H9 (cell line): ENCODE results near the gene ZNF609. TPM values are rescaled to one million over a fixed set of nuclear protein-coding genes. Genes with fewer than 3 reads are reported as not detected.

Experiments used
- DNase-seq: peaks from one replicate; pipeline ENCODE4 v3.0.0-alpha.2; 2017
- H2AFZ ChIP-seq: one replicate; pipeline ENCODE4 v1.6.1; 2013; ENCODE audit warnings: mild to moderate bottlenecking, low read length, control low read depth, moderate library complexity
- H2AK5ac ChIP-seq: 2 replicates; pipeline ENCODE4 v1.6.1; 2013; ENCODE audit warnings: low read length, control low read depth, mixed read lengths; ENCODE audit not compliant: insufficient read length
- H2BK120ac ChIP-seq: one replicate; pipeline ENCODE4 v1.6.1; 2013; ENCODE audit warnings: low read depth, mild to moderate bottlenecking, low read length, control low read depth, inconsistent platforms; ENCODE audit not compliant: poor library complexity, severe bottlenecking
- H2BK12ac ChIP-seq: 2 replicates; pipeline ENCODE4 v1.6.1; 2013; ENCODE audit warnings: low read length, control low read depth, mixed read lengths, low read depth; ENCODE audit not compliant: insufficient read length
- H2BK15ac ChIP-seq: 2 replicates; pipeline ENCODE4 v1.6.1; 2013; ENCODE audit warnings: low read depth, low read length, control low read depth
- H2BK20ac ChIP-seq: one replicate; pipeline ENCODE4 v1.6.1; 2013; ENCODE audit warnings: low read depth, mild to moderate bottlenecking, low read length, control low read depth, inconsistent platforms; ENCODE audit not compliant: poor library complexity, severe bottlenecking
- H2BK5ac ChIP-seq: 2 replicates; pipeline ENCODE4 v1.6.1; 2013; ENCODE audit warnings: low read length, control low read depth, mixed read lengths; ENCODE audit not compliant: insufficient read length
- H3K14ac ChIP-seq: 2 replicates; pipeline ENCODE4 v1.6.1; 2013; ENCODE audit warnings: low read length, control low read depth; ENCODE audit not compliant: insufficient read depth
- H3K18ac ChIP-seq: 2 replicates; pipeline ENCODE4 v1.6.1; 2013; ENCODE audit warnings: low read depth, mild to moderate bottlenecking, mixed read lengths, low read length, control low read depth; ENCODE audit not compliant: insufficient read length
- H3K23ac ChIP-seq: 2 replicates; pipeline ENCODE4 v1.6.1; 2013; ENCODE audit warnings: low read length, control low read depth, mixed read lengths, low read depth; ENCODE audit not compliant: insufficient read length
- H3K23me2 ChIP-seq: 2 replicates; pipeline ENCODE4 v1.6.1; 2013; ENCODE audit warnings: low read depth, mild to moderate bottlenecking, mixed read lengths, low read length, control low read depth; ENCODE audit not compliant: insufficient read length, poor library complexity, severe bottlenecking
- H3K27ac ChIP-seq: 2 replicates; pipeline ENCODE4 v1.5.1; 2013; ENCODE audit warnings: low read length, control low read depth, mixed read lengths, low read depth; ENCODE audit not compliant: insufficient read length
- H3K27me3 ChIP-seq: 2 replicates; pipeline ENCODE4 v1.6.1; 2013; ENCODE audit warnings: low read length, control low read depth, inconsistent platforms; ENCODE audit not compliant: insufficient read depth
- H3K4ac ChIP-seq: 2 replicates; pipeline ENCODE4 v1.6.1; 2013; ENCODE audit warnings: low read depth, mild to moderate bottlenecking, control low read depth, inconsistent platforms, low read length, moderate library complexity
- H3K4me1 ChIP-seq: 2 replicates; pipeline ENCODE4 v1.6.1; 2013; ENCODE audit warnings: low read length, control low read depth, inconsistent platforms; ENCODE audit not compliant: insufficient read depth
- H3K4me2 ChIP-seq: 2 replicates; pipeline ENCODE4 v1.6.1; 2013; ENCODE audit warnings: low read length, control low read depth, mixed read lengths; ENCODE audit not compliant: insufficient read length, insufficient read depth
- H3K56ac ChIP-seq: 2 replicates; pipeline ENCODE4 v1.6.1; 2013; ENCODE audit warnings: low read depth, mild to moderate bottlenecking, mixed read lengths, low read length, control low read depth; ENCODE audit not compliant: insufficient read length
- H3K79me1 ChIP-seq: 2 replicates; pipeline ENCODE4 v1.6.1; 2013; ENCODE audit warnings: low read depth, mild to moderate bottlenecking, moderate library complexity, low read length, control low read depth, inconsistent platforms; ENCODE audit not compliant: insufficient read depth, poor library complexity, severe bottlenecking
- H3K79me2 ChIP-seq: 2 replicates; pipeline ENCODE4 v1.6.1; 2013; ENCODE audit warnings: low read length, control low read depth, inconsistent platforms; ENCODE audit not compliant: insufficient read depth
- H3K9ac ChIP-seq: 2 replicates; pipeline ENCODE4 v1.6.1; 2013; ENCODE audit warnings: low read length, control low read depth, mixed read lengths; ENCODE audit not compliant: insufficient read length; ENCODE audit errors: extremely low read depth
- H3K9me3 ChIP-seq: one replicate; pipeline ENCODE4 v1.6.1; 2013; ENCODE audit warnings: low read depth, low read length, inconsistent platforms; ENCODE audit not compliant: control insufficient read depth
- H3T11ph ChIP-seq: one replicate; pipeline ENCODE4 v1.6.1; 2013; ENCODE audit warnings: mild to moderate bottlenecking, low read length, control low read depth, inconsistent platforms
- H4K20me1 ChIP-seq: one replicate; pipeline ENCODE4 v1.6.1; 2013; ENCODE audit not compliant: control insufficient read depth, insufficient read length, insufficient read depth
- H4K5ac ChIP-seq: 2 replicates; pipeline ENCODE4 v1.6.1; 2013; ENCODE audit warnings: low read depth, mild to moderate bottlenecking, mixed read lengths, low read length, control low read depth; ENCODE audit not compliant: insufficient read length
- H4K8ac ChIP-seq: replicated peaks from 2 replicates; pipeline ENCODE4 v1.6.1; 2013; ENCODE audit warnings: low read length, control low read depth, mixed read lengths, low read depth; ENCODE audit not compliant: insufficient read length
- H4K91ac ChIP-seq: 2 replicates; pipeline ENCODE4 v1.6.1; 2013; ENCODE audit warnings: low read depth, mild to moderate bottlenecking, moderate library complexity, mixed read lengths, low read length, control low read depth; ENCODE audit not compliant: insufficient read length
- H3K27ac Mint-ChIP-seq, 3 experiments: 2 replicates in 2 of 3; 3 replicates in 1 of 3; pipeline ENCODE4 v1.8.0; 2020 to 2021; ENCODE audit warnings: mixed read lengths in 3 of 3, mild to moderate bottlenecking in 1 of 3, moderate library complexity in 1 of 3
- H3K27me3 Mint-ChIP-seq: 2 replicates; pipeline ENCODE4 v1.8.0; 2021; ENCODE audit warnings: low read depth, mild to moderate bottlenecking, moderate library complexity, mixed read lengths
- H3K36me3 Mint-ChIP-seq, 3 experiments: 2 replicates in 2 of 3; 3 replicates in 1 of 3; pipeline ENCODE4 v1.8.0; 2020 to 2021; ENCODE audit warnings: low read depth in 3 of 3, mixed read lengths in 3 of 3; ENCODE audit not compliant: insufficient read depth in 1 of 3
- H3K4me1 Mint-ChIP-seq, 2 experiments: 2 replicates each; pipeline ENCODE4 v1.8.0; 2020; ENCODE audit warnings: mixed read lengths in 2 of 2
- H3K4me3 Mint-ChIP-seq, 2 experiments: 2 replicates in 1 of 2; 3 replicates in 1 of 2; pipeline ENCODE4 v1.8.0; 2020 to 2021; ENCODE audit warnings: mild to moderate bottlenecking in 2 of 2, mixed read lengths in 2 of 2, moderate library complexity in 1 of 2
- H3K9me3 Mint-ChIP-seq, 2 experiments: 2 replicates in 1 of 2; 3 replicates in 1 of 2; pipeline ENCODE4 v1.8.0; 2020; ENCODE audit warnings: mild to moderate bottlenecking in 2 of 2, mixed read lengths in 2 of 2, moderate library complexity in 1 of 2
- CTCF ChIP-seq: fragments of 200-600 bp; sonication (generic); conservative IDR thresholded peaks from 3 replicates; pipeline ENCODE4 v1.8.0; 2021; ENCODE audit warnings: antibody characterized with exemption, mild to moderate bottlenecking
- WGBS: extraction: QIAGEN DNeasy Blood & Tissue Kit; methylation state at CpG from one replicate; pipeline ENCODE4 v1.1.7; 2013; ENCODE audit warnings: missing lambda C conversion rate, low lambda C conversion rate, mixed read lengths; ENCODE audit not compliant: insufficient read length; ENCODE audit errors: extremely low coverage; 5-methylcytosine and 5-hydroxymethylcytosine counted together
- total RNA-seq: library from RNA; stranded (reverse); gene quantifications from 2 replicates; pipeline ENCODE4 v1.2.1, GENCODE V29; 2021

ZNF609 gene
- total RNA-seq, 1 experiment from 2014 or later: 45.3 TPM

- H4K5ac ChIP-seq: no peak overlapping the region
Measured at GRCh38 chr15:64412216-64412615, 48.2 kb upstream of the ZNF609 start.

More at GRCh38 chr15:64412216-64412615, 48.2 kb upstream of the ZNF609 start:
- Mint-ChIP-seq H3K36me3 (peaks cover 10 to 65% (median 53%) of the 10 kb centered on the region in 3 experiments; a peak in 6 of 7 replicates), H3K27ac (no peak overlapping the region), H3K27me3 (no peaks in the 10 kb centered on the region), H3K4me1 (no peaks in the 10 kb centered on the region), H3K4me3 (no peak overlapping the region), H3K9me3 (no peaks in the 10 kb centered on the region)
- Histone ChIP-seq H2AFZ (no peak overlapping the region), H2BK120ac (no peak overlapping the region), H2AK5ac (no peak overlapping the region), H3K79me1 (no peaks in the 10 kb centered on the region), H2BK5ac (no peak overlapping the region), H3K4me2 (no peak overlapping the region), H3K23ac (no peak overlapping the region), H3K27ac (no peak overlapping the region), H3K56ac (no peak overlapping the region), H3K79me2 (no peaks in the 10 kb centered on the region), H2BK12ac (no peak overlapping the region), H3K18ac (no peak overlapping the region), H3K27me3 (no peaks in the 10 kb centered on the region), H3K4ac (no peak overlapping the region), H4K20me1 (no peaks in the 10 kb centered on the region), H3K9ac (no peak overlapping the region), H4K91ac (no peak overlapping the region), H4K8ac (no peak overlapping the region), H2BK15ac (no peak overlapping the region), H3K9me3 (no peaks in the 10 kb centered on the region), H3K23me2 (no peaks in the 10 kb centered on the region), H3K4me1 (no peaks in the 10 kb centered on the region), H2BK20ac (no peak overlapping the region), H3K14ac (no peak overlapping the region), H3T11ph (no peak overlapping the region)
- DNase-seq: no peak
- WGBS: no CpG with 5 or more reads among the region's 2 CpGs
- TF ChIP-seq CTCF: no peak
